Hindlimb muscle (tissue), 1 donor: ENCODE measurements around the gene PARD3. TPM values are rescaled to one million over a fixed set of nuclear protein-coding genes. Genes with fewer than 3 reads are reported as not detected.
"Not testable (repeated sequence)": the region's sequence is repeated elsewhere in the genome, so short reads cannot be mapped to it uniquely, and the experiment has no call there.

Experiments
- DNase-seq: peaks from one replicate; pipeline ENCODE4 v3.0.0-alpha.2; 2013
- polyA plus RNA-seq: library from polyadenylated mRNA; unstranded; fragments of 120-200 nt; gene quantifications from one replicate; pipeline ENCODE4 v1.2.1, GENCODE V29; 2013; ENCODE audit not compliant: insufficient read length

The PARD3 gene
- polyA plus RNA-seq, 1 donor, result 40.7 TPM

DNA sequence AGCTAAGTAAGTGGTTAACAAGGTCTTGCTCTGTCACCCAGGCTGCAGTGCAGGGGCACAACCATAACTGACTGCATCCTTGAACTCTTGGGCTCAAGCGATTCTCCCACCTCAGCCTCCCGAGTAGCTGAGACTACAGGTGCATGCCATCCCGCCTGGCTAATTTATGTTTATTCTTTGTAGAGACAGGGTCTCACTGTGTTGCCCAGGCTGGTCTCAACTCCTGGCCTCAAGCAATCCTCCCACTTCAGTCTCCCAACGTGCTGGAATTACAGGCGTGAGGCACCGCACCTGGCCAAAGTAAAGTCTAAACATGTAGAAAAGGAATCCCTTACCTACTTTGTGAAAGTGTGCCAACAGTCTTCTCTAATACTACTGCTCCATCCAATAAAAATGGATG is 17.9 kb downstream of the PARD3 start:
- DNase-seq, result no peak

DNA sequence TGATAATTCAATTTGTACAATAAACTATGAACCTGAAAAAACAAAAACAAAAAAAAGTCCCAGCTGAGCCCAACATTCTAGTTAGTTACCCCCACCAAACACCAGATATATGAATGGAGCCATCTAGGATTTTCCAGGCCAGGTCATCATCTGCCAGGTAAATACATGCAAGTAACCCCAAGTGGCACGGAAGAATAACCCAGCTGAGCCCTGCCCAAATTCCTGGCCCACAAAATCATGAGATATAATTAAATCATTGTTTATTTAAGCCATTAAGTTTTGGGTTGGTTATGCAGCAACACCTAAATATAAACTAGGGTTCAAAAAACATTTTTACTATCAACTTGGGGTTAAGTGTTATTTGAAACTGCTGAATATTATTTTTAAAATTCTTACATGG is 19.0 kb downstream of the PARD3 start:
- no peak for DNase-seq

DNA sequence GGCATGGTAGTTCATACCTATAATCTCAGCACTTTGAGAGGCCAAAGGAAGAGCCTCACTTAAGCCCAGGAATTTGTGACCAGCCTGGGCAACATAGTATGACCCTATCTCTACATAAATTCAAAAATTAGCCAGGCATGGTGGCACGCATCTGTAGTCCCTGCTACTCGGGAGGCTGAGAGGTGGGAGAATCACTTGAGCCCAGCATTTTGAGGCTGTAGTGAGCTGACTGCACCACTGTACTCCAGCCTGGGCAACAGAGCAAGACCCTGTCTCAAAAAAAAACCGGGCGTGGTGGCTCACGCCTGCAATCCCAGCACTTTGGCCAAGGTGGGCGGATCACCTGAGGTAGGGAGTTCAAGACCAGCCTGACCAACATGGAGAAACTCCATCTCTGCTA is 19.8 kb downstream of the PARD3 start:
- no peak for DNase-seq

DNA sequence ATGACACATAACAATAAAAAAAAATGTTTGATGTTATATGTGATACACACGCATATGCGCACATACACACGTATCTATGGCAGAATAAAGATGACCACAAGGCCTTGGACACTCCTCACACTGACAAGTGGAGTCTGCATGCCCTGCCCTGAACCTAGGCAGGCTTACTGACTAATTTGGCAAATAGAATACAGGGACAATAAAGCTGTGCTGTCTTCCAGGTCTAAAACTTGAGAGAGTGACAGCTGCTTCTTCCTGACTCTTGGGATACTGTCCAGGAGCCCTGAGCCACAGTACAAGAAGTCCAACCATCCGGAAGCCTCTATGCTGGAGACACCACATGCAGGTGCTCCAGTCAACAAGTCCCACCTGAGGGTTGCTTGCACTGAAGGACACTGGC is 20.3 kb downstream of the PARD3 start:
- DNase-seq, result no peak

DNA sequence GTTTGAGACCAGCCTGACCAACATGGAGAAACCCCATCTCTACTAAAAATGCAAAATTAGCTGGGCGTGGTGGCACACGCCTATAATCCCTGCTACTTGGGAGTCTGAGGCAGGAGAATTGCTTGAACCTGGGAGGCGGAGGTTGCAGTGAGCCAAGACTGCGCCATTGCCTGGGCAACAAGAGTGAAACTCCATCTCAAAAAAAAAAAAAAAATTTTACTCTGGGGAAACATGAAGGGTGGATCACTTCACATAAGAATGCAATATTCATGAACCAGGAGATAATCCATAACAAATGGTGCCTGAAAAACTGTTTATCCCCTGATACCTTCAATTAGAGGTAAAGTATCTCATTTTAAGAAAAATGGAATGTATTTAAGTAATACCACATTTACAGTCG is 21.5 kb downstream of the PARD3 start:
- DNase-seq, result not testable (repeated sequence)

DNA sequence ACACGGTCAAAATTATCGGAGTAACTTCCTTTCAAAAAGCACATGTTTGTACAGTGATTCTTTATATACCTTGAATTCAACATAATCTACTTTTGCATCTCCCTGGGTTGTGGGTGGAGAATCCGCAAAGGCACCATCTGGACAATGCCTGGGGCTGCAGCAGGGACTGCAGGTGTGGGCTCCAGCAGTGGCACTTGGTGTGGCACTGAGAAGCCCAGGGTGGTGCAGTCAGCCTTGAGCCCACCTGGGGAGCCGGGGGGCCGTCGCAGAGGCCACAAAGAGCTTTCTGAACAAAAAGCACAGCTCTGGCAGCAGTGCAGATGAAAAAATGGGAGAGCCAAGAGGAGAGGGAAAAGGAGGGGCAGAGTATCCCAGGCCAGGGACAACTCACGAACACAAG is 22.2 kb downstream of the PARD3 start:
- DNase-seq, result no peak

DNA sequence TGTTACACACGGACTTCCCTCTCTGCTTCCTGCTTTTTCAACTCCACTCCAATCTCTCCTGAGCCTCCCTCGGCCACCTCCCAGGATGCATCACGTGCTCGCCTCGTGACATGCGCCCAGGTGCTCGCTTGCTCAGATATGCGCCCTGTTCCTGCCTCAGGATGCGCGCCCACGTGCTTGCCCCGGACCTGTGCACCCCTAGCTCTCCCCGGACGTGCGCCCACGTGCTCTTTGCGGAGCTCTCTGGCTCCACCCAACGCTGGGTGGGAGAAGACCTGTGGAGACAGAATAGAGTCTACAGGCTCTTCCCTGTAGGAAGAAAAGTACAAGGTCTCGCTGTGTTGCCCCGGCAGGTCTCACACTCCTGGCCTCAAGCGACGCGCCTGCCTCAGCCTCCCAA is 23.1 kb downstream of the PARD3 start:
- DNase-seq, result no peak

DNA sequence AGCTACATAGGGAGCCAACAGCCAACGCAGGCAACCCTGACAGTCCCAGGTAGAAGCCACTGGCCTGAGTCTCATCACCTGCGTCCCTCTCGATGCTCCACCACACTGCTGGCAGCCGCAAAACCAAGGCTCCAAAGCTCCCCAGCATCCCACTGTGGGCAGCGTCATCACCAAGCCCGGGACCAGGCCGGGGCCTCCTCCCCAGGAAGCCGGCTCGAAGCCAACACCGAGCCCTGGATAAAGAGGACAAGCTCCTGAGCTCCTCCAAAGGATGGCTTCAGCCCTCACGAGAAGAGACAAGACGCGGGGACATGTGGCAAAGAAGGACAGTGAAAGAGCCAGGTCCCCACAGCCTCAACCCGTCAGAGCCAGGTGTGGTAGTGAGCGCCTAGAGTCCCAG is 23.9 kb downstream of the PARD3 start:
- DNase-seq, result no peak

DNA sequence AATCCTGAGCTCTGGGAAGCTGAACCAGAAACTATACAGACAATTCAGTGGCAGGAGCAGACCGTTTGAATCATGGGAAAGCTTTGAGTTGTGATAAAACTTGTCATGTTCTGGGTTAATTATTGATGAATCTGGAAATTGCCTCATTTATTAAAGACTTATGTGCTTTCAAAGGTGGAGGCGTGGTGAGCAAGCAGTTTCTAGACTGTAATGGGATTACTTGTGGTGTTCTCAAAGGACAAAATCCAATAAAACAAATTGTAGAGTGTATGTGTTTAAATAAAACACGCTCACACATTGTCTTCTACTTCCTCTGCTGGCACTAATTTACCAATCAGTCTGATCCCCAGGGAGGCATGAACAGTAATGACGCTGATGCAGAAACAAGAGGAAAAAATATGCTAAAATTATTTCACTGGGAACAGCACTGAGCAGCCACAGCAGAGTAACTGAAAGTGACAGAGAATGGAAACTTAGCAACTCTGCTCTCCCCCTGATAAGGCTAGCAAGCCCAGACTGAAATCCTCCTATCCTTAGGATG is 25.1 kb downstream of the PARD3 start:
- no peak for DNase-seq

DNA sequence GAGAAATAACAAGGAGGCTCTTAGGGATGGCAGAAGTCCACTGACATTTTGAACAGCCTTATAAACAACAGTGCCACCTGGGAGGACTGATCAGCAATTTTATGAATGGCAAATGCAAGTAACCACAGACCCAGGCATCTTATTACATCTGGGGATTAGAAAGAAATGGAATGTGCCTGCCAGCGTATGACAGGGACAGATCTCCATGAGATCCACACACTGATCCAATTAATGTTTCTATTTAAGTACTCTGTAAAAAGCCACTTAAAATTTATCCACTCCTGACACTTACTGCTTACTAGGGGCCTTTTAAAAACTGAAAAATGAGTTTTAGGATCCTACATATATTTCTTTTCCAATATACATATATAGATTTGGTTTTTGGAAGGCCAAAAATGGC is 28.6 kb downstream of the PARD3 start:
- no peak for DNase-seq

DNA sequence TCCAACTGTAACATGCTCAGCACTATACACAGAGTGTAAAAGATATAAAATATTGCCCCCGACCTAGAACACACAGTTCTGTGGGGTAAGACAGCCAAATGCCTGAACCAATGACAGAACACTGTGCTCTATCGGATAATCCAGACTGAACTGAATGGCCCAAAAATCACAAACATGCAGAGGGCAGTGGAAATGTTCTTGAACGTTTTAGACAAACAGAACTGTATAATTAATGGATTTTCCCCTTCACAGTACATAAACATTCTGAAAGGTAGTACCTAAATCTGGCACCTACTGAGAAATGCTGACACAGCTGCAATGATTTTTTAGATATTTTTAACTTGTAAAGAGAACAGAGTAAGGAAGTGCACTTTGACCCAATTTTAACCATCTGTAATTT is 33.4 kb downstream of the PARD3 start:
- no peak for DNase-seq

DNA sequence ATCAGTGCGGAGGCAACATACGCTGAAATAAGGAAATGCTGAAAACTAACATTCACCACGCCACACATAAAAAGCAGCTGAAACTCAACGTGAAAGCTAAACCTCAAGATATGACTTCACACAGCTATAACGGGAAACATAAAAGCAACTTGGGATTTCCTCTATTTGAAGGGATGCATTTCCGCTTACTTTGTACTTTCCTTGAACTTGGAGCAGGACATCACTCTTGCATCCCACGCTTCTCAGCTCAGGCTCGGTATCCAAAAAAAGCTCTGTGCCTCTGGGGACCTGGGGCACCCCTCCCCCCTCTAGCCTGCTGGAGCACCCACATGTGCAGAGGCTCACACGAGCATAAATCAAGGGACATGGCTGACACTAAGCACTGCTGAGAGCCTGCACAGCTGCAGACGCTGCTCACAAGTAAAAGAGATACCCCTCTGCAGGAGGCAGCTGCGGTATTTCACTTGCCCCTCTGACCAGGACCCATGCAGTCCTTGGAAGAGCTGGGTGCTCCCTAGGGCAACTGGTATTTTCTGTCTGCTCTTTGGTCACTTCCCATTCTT is 34.2 kb downstream of the PARD3 start:
- peak; percentile 74 for DNase-seq

DNA sequence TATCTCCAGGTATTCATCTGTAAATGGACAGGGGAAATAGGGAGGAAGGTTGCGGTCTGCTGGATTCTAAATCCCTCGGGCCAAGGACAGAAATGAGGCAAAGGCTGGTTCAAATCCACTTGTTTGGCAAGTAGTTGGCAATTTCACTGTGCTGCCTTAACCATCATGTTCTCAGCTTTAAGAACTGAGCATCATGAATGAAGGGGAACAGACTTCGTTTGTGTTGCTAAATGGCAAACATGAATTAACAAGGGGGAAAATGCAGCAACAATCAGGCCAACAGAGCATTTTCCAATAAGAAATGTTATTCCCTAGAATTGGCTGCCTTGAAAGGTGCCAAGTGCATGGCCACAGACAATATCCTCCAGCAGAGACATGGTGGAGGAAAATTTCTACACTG is 36.9 kb downstream of the PARD3 start:
- DNase-seq, result no peak

DNA sequence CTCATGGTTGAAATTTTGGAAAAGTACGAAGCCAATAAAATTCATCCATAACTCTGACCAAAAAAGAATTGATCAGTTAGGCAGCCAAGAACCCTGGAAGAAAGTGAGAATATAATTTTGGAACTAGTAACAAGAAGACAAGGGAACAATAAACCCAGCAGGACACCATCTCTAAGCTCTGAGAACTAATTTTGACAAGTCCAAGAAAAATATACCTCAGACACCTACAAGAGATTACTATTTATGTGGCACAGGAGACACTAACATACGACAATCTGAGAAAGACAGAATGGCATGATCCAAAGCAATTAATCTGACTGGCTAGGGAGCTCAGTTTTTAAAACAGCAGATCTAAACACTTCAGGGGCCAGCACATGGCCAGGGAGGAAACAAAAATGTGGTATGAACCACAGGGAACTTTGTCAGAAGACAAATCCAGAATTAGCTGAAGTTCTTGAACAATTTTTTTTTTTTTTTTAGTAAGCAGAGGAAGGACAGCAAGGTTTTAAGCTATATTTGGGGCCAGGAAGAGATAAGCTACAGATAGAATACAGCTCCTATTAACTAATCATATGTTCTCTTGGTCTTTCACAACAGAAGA is 38.9 kb downstream of the PARD3 start:
- DNase-seq, result no peak

DNA sequence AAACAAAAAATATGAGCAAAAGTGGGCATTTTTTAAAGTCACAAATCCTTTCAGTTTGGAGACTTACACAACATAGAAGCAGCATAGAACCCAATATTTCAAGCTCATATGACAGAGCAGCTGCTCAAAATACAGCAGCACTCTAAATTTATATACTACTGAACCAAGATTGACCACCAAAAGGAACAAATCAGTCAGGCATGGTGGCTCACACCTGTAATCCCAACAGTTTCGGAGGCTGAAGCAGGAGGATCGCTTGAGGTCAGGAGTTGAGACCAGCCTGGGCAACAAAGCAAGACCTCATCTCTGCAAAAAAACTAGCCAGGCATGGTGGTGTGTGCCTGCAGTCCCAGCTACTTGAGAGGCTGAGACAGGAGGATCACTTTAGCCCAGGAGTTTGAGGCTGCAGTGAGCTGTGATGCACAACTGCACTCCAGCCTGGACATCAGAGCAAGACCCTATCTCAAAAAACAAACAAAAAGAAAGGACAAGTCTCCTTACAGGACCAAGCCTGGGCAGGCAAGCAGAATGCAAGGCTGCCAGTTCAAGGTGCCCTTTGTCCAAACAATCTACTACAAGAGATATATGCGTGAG is 40.0 kb downstream of the PARD3 start:
- DNase-seq, result no peak

DNA sequence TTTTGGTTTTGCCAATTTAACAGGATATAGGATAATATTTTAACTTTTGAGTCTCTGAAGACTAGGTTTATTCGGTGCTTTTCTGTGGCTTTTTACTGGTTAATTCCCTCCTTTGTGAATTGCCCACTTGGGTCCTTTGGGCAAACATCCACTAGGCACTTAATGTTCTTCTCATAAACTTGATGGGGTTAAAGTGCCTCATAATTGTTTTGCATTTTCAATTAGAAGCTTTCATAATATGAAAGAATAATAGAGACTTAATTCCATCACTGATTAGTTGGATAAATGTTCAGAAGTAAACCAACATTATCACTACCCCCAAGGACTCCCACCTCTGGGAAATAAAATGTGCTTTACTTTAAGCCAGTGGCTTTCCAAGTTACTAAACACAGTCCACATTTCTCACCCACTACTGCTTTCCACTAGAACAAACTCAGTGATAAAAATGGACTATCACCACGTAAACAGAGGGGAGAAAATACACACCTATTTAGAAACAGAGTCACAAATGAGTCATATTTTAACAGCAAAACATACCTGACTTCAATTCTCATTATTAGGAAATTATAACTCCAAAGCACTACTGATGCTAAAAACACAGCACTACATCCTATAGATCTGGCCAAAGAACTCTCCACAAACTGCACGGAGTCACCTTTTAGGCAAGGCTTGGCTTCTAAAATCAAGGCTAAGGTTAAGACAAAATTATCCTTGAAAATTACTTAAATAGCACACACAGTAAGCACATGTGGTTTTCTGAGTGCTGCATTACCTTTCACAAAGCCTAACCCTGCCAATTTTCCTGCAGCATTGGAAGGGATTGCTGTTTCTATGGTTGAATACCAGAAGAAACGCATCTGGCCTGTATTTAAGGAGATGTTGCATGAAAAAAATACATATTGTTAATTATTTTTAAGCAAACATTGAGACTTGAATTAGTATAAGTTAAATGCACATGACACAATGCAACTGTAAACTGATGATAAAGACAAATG is 41.2 kb downstream of the PARD3 start:
- DNase-seq, result peak; percentile 67

DNA sequence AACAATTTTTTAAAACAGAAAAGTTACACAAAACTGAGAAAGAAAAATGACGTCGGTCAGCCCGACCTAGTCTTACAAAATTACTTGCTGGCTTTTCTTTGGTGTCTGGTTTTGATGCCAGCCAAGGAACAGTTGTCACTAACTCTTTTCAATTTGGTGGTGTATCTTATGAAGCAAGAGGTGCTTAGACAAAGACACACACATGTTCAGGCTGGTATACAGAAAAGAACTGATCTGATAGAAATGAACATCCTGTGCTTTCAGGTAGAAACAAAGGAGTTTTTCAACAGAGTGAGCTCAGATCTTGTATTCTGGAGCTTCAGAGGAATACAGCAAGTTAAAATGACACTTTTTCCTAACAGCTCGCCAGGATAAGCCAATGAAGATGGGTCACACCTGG is 43.6 kb downstream of the PARD3 start:
- no peak for DNase-seq

DNA sequence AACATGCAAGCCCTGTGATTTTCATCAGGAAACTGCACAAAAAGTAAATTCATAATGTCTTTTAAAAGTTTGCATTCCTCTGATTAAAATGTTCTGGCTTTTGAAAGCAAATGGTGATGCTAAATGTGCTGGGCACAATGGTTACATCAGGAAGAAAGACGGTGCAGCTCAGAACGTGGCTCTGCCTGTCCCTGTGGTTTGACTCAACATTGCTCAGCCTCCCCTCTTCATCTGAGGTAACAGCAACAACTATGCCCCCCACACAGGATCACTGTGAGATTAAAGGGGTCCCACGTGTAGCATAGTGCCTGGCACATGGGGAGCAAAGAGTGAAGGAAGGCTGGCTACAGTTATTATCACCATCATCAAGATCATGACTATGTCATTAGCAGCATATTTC is 44.0 kb downstream of the PARD3 start:
- DNase-seq, result no peak

DNA sequence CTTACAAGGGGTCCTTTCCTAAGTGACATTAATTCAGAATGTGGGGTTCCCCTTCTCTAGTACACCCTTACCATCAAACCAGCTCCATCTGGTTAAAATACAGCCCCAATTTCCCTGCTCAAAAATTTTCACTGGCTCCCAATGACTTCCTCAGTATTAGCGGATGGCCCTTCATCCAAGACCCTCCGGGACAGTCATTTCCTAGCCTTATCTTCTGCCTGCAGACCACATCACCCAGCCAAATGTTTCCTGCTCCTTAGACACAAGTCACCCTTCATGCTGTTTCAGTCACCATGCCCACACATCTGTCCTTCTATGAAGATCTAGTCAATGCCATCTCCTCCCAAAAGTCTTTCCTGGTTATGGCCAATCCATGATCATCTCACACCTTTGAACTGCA is 45.2 kb downstream of the PARD3 start:
- no peak for DNase-seq

DNA sequence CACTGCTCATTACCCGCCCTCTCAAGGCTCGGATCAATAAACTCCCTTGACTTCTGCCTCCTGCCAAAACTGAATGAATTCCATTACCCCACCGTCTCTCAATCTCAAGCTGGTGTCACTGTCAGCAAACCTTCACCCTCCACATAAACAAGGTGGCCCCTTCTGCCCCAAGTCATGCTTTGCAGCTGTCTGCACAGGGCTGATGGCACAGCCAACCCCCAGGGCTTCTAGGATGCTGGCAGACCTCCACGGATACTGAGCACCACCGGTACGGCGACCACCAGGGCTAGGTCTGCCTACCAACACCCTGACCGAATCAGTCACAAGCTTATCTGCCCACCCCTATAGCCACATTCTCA is 46.1 kb downstream of the PARD3 start:
- DNase-seq, result no peak

DNA sequence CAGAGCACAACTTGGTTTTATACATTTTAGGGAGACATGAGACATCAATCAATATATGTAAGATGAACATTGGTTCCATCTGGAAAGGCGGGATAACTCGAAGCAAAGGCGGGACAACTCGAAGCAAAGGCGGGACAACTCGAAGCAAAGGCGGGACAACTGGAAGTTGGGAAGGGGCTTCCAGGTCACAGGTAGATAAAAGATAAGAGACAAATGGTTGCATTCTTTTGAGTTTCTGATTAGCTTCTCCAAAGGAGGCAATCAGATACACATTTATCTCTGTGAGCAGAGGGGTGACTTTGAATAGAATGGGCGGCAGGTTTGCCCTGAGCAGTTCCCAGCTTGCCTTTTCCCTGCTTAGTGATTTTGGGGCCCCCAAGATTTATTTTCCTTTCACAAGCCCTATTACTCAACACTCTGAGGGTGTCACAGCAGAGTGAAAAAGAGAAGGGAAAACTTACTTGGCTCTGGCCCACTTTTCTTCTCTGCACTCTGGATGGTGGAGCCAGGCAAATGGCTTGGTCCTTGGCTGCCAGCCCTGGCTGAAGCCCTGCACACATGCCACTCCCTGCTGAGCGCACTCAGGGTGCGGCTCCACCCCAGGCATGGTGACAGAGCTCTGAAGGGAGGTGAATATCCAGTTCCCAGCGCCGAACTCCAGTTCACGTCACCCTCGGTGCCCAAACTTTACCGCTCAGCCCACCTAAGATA is 46.7 kb downstream of the PARD3 start:
- DNase-seq, result peak; percentile 46

DNA sequence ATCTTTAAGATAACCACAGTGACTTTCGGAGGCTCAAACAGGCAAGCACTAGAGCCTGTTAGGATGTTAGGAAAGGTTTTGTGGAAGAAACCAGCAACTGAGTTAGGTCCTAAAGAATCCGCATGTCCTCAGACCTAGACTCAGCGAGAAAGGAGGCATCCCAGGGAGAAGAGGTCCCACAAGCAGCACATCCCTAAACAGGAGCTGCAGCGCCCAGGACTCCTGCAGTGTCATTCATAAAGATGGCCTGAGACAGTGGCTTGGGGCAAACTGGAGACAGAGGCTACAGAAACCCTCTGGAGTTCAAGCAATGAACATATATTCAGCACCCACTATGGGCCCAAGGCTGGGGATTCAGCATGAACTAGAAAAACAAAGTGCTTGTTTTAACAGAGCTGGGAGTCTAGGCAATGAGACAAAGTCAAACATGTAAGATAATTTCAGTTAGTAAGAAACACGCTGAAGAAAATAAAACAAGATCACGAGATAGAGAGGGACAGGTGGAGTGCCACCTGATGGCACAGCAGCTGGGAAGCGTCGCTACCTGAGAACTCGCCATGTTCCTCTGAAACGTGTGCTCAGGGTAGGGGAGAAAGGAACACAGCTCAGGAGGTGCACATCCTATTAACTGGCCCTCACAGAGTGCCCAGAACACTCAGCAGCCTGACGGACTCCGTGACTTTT is 48.1 kb downstream of the PARD3 start:
- no peak for DNase-seq
